ENCODE measurements around the gene ATP11A. TPM values are rescaled to one million over a fixed set of nuclear protein-coding genes. Genes with fewer than 3 reads are reported as not detected.
A peak's percentile ranks its signal among the peaks of the same experiment; 100 is the strongest.
"Not testable (repeated sequence)": the region's sequence is repeated elsewhere in the genome, so short reads cannot be mapped to it uniquely, and the experiment has no call there.

The ATP11A gene
- total and polyA plus RNA-seq, 8 donors, result 271 to 502 (median 458) TPM

DNA sequence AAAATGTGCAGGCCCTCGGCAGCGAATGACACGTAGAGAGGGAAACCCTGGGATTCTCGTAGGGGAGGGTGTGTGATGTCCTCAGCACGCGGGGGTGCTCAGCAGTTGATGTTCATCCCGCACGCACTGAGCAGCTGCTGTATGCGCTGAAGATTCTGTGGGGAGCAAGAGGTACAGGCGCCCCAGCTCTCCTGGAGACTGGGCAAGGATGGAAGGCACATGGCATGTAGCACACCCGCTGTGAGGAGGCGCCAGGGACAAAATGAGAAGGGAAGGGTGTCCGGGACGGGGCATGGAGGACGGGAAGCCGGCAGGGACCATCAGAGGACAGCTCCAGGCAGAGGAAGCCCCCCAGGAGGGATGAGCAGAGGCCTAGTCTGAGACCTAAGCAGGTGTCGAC, 15.4 kb downstream of the ATP11A start:
- no peaks in the 10 kb centered on the region for H3K27me3 ChIP-seq
- peaks cover 0 to 63% of the 10 kb centered on the region in 2 donors for H3K4me1 ChIP-seq
- intact Hi-C loops (cut with DNase I), result no loop called here
- DNase-seq (peak in 2 of 4 donors; percentile 20 to 41), ATAC-seq (no peak)
- H3K27ac ChIP-seq, result peak overlapping the region; percentile 49 to 65
- H3K36me3 ChIP-seq, result peaks cover 0 to 10% of the 10 kb centered on the region in 2 donors
- H3K9me3 ChIP-seq, result no peaks in the 10 kb centered on the region
- TF ChIP-seq CTCF (IDR thresholded peaks at IDR 0.05), result no peak
- no peak overlapping the region for H3K4me3 ChIP-seq

DNA sequence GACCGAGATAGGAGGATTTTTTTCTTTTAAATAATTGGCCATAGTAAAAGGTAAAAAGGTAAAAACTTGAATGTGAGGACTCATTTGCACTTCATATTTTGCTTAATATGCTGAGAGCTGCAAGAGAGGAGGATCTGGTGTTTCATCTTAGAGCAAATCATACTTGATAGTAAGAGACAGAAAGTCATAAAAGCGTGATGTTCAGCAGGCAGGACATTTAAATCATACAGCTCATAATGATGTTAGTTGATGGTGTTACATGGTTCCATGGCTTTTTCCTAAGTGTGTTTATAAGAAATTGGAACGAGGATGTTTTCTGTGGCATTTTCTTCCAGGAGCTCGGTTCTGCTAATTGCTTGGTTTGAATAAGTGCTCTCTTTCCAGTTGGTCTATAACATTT, 16.3 kb downstream of the ATP11A start:
- ATAC-seq (no peak), DNase-seq (no peak)
- Histone ChIP-seq H3K36me3 (peaks cover 0 to 10% of the 10 kb centered on the region in 2 donors), H3K27ac (no peak overlapping the region), H3K27me3 (no peaks in the 10 kb centered on the region), H3K4me1 (peaks cover 2 to 64% of the 10 kb centered on the region in 2 donors), H3K4me3 (no peak overlapping the region), H3K9me3 (no peaks in the 10 kb centered on the region)
- no peak for TF ChIP-seq CTCF (IDR thresholded peaks at IDR 0.05)
- intact Hi-C loops (cut with DNase I), result no loop called here

GRCh38 chr13:112708560-112709240, 18.9 kb downstream of the ATP11A start:
- Histone ChIP-seq H3K4me3 (no peak overlapping the region), H3K27ac (no peak overlapping the region), H3K9me3 (no peaks in the 10 kb centered on the region), H3K4me1 (peaks cover 12 to 65% of the 10 kb centered on the region in 2 donors), H3K27me3 (no peaks in the 10 kb centered on the region), H3K36me3 (peaks cover 0 to 6% of the 10 kb centered on the region in 2 donors)
- no peak for TF ChIP-seq CTCF (IDR thresholded peaks at IDR 0.05)
- intact Hi-C loops (cut with DNase I), result no loop called here
- DNase-seq (peak in 2 of 4 donors; percentile 31 to 34), ATAC-seq (no peak)

DNA sequence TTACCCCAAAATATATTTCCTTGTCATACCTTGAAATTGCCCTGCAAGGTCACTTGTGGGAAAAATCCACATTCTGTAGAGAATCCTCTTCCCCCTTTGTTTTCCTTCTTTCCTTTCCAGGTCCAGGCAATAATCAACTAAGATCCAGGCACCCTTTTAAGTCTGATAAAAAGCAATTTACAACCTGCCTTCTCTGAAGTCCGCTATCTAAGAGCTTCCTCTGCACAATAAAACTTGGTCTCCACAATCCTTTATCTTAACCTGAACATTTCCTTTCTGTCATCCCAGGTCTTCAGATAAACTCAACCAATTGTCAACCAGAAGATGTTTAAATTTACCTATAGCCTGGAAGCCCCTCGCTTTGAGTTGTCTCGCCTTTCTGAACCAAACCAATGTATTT, 19.5 kb downstream of the ATP11A start:
- H3K27me3 ChIP-seq; intact Hi-C loops (cut with DNase I); DNase-seq; H3K4me3 ChIP-seq; H3K36me3 ChIP-seq; ATAC-seq; H3K9me3 ChIP-seq: not testable (repeated sequence)
- Histone ChIP-seq H3K4me1 (peaks cover 12 to 59% of the 10 kb centered on the region in 2 donors), H3K27ac (peak overlapping the region in 1 of 2 donors; percentile 87)

- Histone ChIP-seq H3K9me3 (no peaks in the 10 kb centered on the region), H3K27me3 (no peaks in the 10 kb centered on the region), H3K27ac (peak overlapping the region; percentile 68 to 87), H3K4me3 (no peak overlapping the region), H3K36me3 (peaks cover 0 to 6% of the 10 kb centered on the region in 2 donors), H3K4me1 (peaks cover 12 to 51% of the 10 kb centered on the region in 2 donors)
- no peak for TF ChIP-seq CTCF (IDR thresholded peaks at IDR 0.05)
- DNase-seq (peak in 2 of 4 donors; percentile 34 to 59), ATAC-seq (peak; percentile 0)
- intact Hi-C loops (cut with DNase I), result no loop called here
Measured at GRCh38 chr13:112709825-112710783, 20.3 kb downstream of the ATP11A start.

Measured in left lung (tissue), 10 donors.